ENCODE data around the gene KRTAP6-2. TPM values are rescaled to one million over a fixed set of nuclear protein-coding genes. Genes with fewer than 3 reads are reported as not detected.

Gene KRTAP6-2
- polyA plus RNA-seq, 1 of the 3 experiments (the other 2 are of a cell fraction), result not detected

- no peak within 1 kb of the TSS for H3K4me2 ChIP-seq
- H3K79me2 ChIP-seq (ENCODE audit: insufficient read depth), result no peaks in the 10 kb centered on the region
- H3K27ac ChIP-seq (ENCODE audit: low read depth in 2 of 2, low read length in 1 of 2), result no peak within 1 kb of the TSS
- no peaks in the 10 kb centered on the region; the same call in 1 of the 2 replicates for H3K27me3 ChIP-seq (ENCODE audit: insufficient read depth)
- no peak within 1 kb of the TSS for H3K9ac ChIP-seq
- POLR2A ChIA-PET, result no interaction called here
- no peak within 1 kb of the TSS for H2AFZ ChIP-seq (ENCODE audit: low read depth)
- CTCF ChIA-PET, result no interaction called here
- H3K4me1 ChIP-seq (ENCODE audit: control insufficient read depth in 1 of 2, insufficient read depth in 2 of 2, low read depth in 1 of 2, low read length in 1 of 2), result no peaks in the 10 kb centered on the region
- no peak for TF ChIP-seq ELF1 (IDR thresholded peaks at IDR 0.05)
- TF ChIP-seq NRF1 (IDR thresholded peaks at IDR 0.05; ENCODE audit: low read depth, low read length), result no peak
- TF ChIP-seq RCOR1 (IDR thresholded peaks at IDR 0.05; ENCODE audit: low read length), result no peak
- no peak for TF ChIP-seq MXI1 (IDR thresholded peaks at IDR 0.05; ENCODE audit: low read depth, low read length)
- TF ChIP-seq ZBTB33 (IDR thresholded peaks at IDR 0.05; ENCODE audit: borderline replicate concordance, low read depth), result no peak
- no peak for TF ChIP-seq FOSL2 (IDR thresholded peaks at IDR 0.05; ENCODE audit: borderline replicate concordance, low read depth)
- no peak for TF ChIP-seq EZH2phosphoT487 (IDR thresholded peaks at IDR 0.05; ENCODE audit: borderline replicate concordance, low read depth)
- TF ChIP-seq GATA2 (CRISPR knock-in tag; IDR thresholded peaks at IDR 0.05), result no peak
- no peak for TF ChIP-seq TAF1 (IDR thresholded peaks at IDR 0.05; ENCODE audit: borderline replicate concordance, low read depth, low read length)
- no peak for TF ChIP-seq EP300 (IDR thresholded peaks at IDR 0.05; ENCODE audit: borderline replicate concordance in 1 of 2, low read depth in 1 of 2, low read length in 1 of 2)
- TF ChIP-seq POLR2AphosphoS5 (IDR thresholded peaks at IDR 0.05; ENCODE audit: low read depth, low read length), result no peak
- no peak for TF ChIP-seq JUND (IDR thresholded peaks at IDR 0.05)
- TF ChIP-seq FOXM1 (IDR thresholded peaks at IDR 0.05; ENCODE audit: low read depth), result no peak
- no peak for TF ChIP-seq USF2 (IDR thresholded peaks at IDR 0.05; ENCODE audit: borderline replicate concordance, low read depth, low read length)
- no peaks in the 10 kb centered on the region for H4K20me1 ChIP-seq (ENCODE audit: insufficient read depth)
- H3K36me3 ChIP-seq (replicated peaks in 1 of 2; ENCODE audit: control insufficient read depth in 1 of 2, insufficient read depth in 2 of 2, low read length in 1 of 2), result no peaks in the 10 kb centered on the region
- H3K9me3 ChIP-seq, result no peaks in the 10 kb centered on the region
- no peaks in the 10 kb centered on the region for H3F3A ChIP-seq (replicated peaks; ENCODE audit: insufficient read depth)
- H3K9me2 ChIP-seq, result no peaks in the 10 kb centered on the region
- H3K4me3 ChIP-seq (ENCODE audit: low read depth in 2 of 2, low read length in 1 of 2), result no peak within 1 kb of the TSS
- WGBS (ENCODE audit: low lambda C conversion rate), result 2% methylated on average over 2 of the region's 2 CpGs
- no peak for DNase-seq
Measured at GRCh38 chr21:30642564-30642963, 43.9 kb upstream of the KRTAP6-2 start, which contains the start of gene KRTAP20-3. KRTAP20-3 (plus strand) TSS chr21:30642864.

GRCh38 chr21:30638686-30639085 lies 40.0 kb upstream of the KRTAP6-2 start:
- TF ChIP-seq NRF1 (IDR thresholded peaks at IDR 0.05; ENCODE audit: low read depth, low read length) (no peak), GATA2 (CRISPR knock-in tag; IDR thresholded peaks at IDR 0.05) (no peak), USF1 (IDR thresholded peaks at IDR 0.05; ENCODE audit: borderline replicate concordance, low read depth) (no peak), EZH2phosphoT487 (IDR thresholded peaks at IDR 0.05; ENCODE audit: borderline replicate concordance, low read depth) (no peak), FOXM1 (IDR thresholded peaks at IDR 0.05; ENCODE audit: low read depth) (no peak), CTCF (IDR thresholded peaks at IDR 0.05) (no peak), ELF1 (IDR thresholded peaks at IDR 0.05) (no peak), REST (IDR thresholded peaks at IDR 0.05; ENCODE audit: low read depth, low read length) (no peak), RXRA (IDR thresholded peaks at IDR 0.05; ENCODE audit: borderline replicate concordance, low read depth) (no peak), RAD21 (IDR thresholded peaks at IDR 0.05; ENCODE audit: low read length) (no peak)

More at GRCh38 chr21:30638686-30639085, 40.0 kb upstream of the KRTAP6-2 start:
- H2AFZ ChIP-seq (ENCODE audit: low read depth), result no peak overlapping the region
- no peak overlapping the region for H3K4me2 ChIP-seq
- no peak overlapping the region for H3K4me3 ChIP-seq (ENCODE audit: low read depth in 2 of 2, low read length in 1 of 2)
- DNase-seq, result no peak
- H3K36me3 ChIP-seq (replicated peaks in 1 of 2; ENCODE audit: control insufficient read depth in 1 of 2, insufficient read depth in 2 of 2, low read length in 1 of 2), result no peaks in the 10 kb centered on the region
- no peaks in the 10 kb centered on the region for H3F3A ChIP-seq (replicated peaks; ENCODE audit: insufficient read depth)
- no peaks in the 10 kb centered on the region for H3K4me1 ChIP-seq (ENCODE audit: control insufficient read depth in 1 of 2, insufficient read depth in 2 of 2, low read depth in 1 of 2, low read length in 1 of 2)
- ChIA-PET POLR2A (no interaction called here), CTCF (no interaction called here)
- H3K9me3 ChIP-seq, result no peaks in the 10 kb centered on the region
- WGBS (ENCODE audit: low lambda C conversion rate), result 13% methylated on average over 3 of the region's 3 CpGs
- no peaks in the 10 kb centered on the region for H4K20me1 ChIP-seq (ENCODE audit: insufficient read depth)
- no peak overlapping the region for H3K9ac ChIP-seq
- no peaks in the 10 kb centered on the region; the same call in 1 of the 2 replicates for H3K27me3 ChIP-seq (ENCODE audit: insufficient read depth)
- H3K27ac ChIP-seq (ENCODE audit: low read depth in 2 of 2, low read length in 1 of 2), result no peak overlapping the region
- H3K79me2 ChIP-seq (ENCODE audit: insufficient read depth), result no peaks in the 10 kb centered on the region
- H3K9me2 ChIP-seq, result no peaks in the 10 kb centered on the region
